ENCODE results near the gene PTBP2. TPM values are rescaled to one million over a fixed set of nuclear protein-coding genes. Genes with fewer than 3 reads are reported as not detected.
A peak's percentile ranks its signal among the peaks of the same experiment; 100 is the strongest.

Gene PTBP2
- total RNA-seq (10 to 100 TPM; 12.0 to 18.3 (median 14.0) TPM), polyA plus RNA-seq (7.4 TPM)
- long read RNA-seq, donor 1, full-length matches to known transcripts: 11 of 17 reads
- long read RNA-seq, donor 1, partial matches to known transcripts: 4 of 17 reads
- long read RNA-seq, donor 1, other reads (novel, unspliced or antisense): 2 of 17 reads
- long read RNA-seq, donor 2, full-length matches to known transcripts: 8 of 9 reads
- long read RNA-seq, donor 2, partial matches to known transcripts: 1 of 9 reads
- long read RNA-seq, donor 2, other reads (novel, unspliced or antisense): 0 of 9 reads
- long read RNA-seq, donor 3, full-length matches to known transcripts: 26 of 32 reads
- long read RNA-seq, donor 3, partial matches to known transcripts: 2 of 32 reads
- long read RNA-seq, donor 3, other reads (novel, unspliced or antisense): 4 of 32 reads
- long read RNA-seq, donor 4, full-length matches to known transcripts: 6 of 7 reads
- long read RNA-seq, donor 4, partial matches to known transcripts: 1 of 7 reads
- long read RNA-seq, donor 4, other reads (novel, unspliced or antisense): 0 of 7 reads

- no peaks in the 10 kb centered on the region for H3K27me3 ChIP-seq (ENCODE audit: control insufficient read depth, insufficient read depth)
- no peaks in the 10 kb centered on the region for H3K4me1 ChIP-seq (ENCODE audit: control insufficient read depth, insufficient read depth, low read length)
- under 1% methylated on average over 74 of the region's 75 CpGs for WGBS
- ATAC-seq: peak; percentile 98
- H3K4me3 ChIP-seq (ENCODE audit: low read length): peak within 1 kb of the TSS; percentile 92
- H3K9me3 ChIP-seq (ENCODE audit: control insufficient read depth, low read length): no peaks in the 10 kb centered on the region
- intact Hi-C loops (cut with DNase I): no loop called here
- peak within 1 kb of the TSS; percentile 73 for H3K27ac ChIP-seq (ENCODE audit: low read length)
- DNase-seq: peak; percentile 84 to 94 (median 93)
Observed at GRCh38 chr1:96721416-96722160, at the start of gene PTBP2. Gene PTBP2 (plus strand): TSS chr1:96721784. CDS start chr1:96721865, 81 bp downstream.

- ATAC-seq: no peak
- 41% methylated on average over 1 of the region's 1 CpG for WGBS
- intact Hi-C loops (cut with DNase I): no loop called here
- Histone ChIP-seq H3K4me3 (ENCODE audit: low read length) (no peak overlapping the region), H3K27me3 (ENCODE audit: control insufficient read depth, insufficient read depth) (no peaks in the 10 kb centered on the region), H3K27ac (ENCODE audit: low read length) (no peak overlapping the region), H3K4me1 (ENCODE audit: control insufficient read depth, insufficient read depth, low read length) (no peaks in the 10 kb centered on the region), H3K9me3 (ENCODE audit: control insufficient read depth, low read length) (no peaks in the 10 kb centered on the region)
- DNase-seq: no peak
Observed at GRCh38 chr1:96674915-96675314, 46.7 kb upstream of the PTBP2 start.

GRCh38 chr1:96682056-96682455 lies 39.5 kb upstream of the PTBP2 start:
- Histone ChIP-seq H3K4me3 (ENCODE audit: low read length) (no peak overlapping the region), H3K9me3 (ENCODE audit: control insufficient read depth, low read length) (no peaks in the 10 kb centered on the region), H3K27ac (ENCODE audit: low read length) (no peak overlapping the region), H3K27me3 (ENCODE audit: control insufficient read depth, insufficient read depth) (no peaks in the 10 kb centered on the region), H3K4me1 (ENCODE audit: control insufficient read depth, insufficient read depth, low read length) (no peaks in the 10 kb centered on the region)
- DNase-seq: no peak
- ATAC-seq: no peak
- WGBS: 75% methylated on average over 6 of the region's 6 CpGs
- intact Hi-C loops (cut with DNase I): no loop called here

- Histone ChIP-seq H3K27ac (ENCODE audit: low read length) (no peak overlapping the region), H3K4me1 (ENCODE audit: control insufficient read depth, insufficient read depth, low read length) (no peaks in the 10 kb centered on the region), H3K27me3 (ENCODE audit: control insufficient read depth, insufficient read depth) (no peaks in the 10 kb centered on the region), H3K4me3 (ENCODE audit: low read length) (no peak overlapping the region), H3K9me3 (ENCODE audit: control insufficient read depth, low read length) (no peaks in the 10 kb centered on the region)
- WGBS: 65% methylated on average over 2 of the region's 2 CpGs
- ATAC-seq: peak; percentile 51 to 86
- intact Hi-C loops (cut with DNase I): no loop called here
- no peak for DNase-seq
Observed at GRCh38 chr1:96683931-96684330, 37.7 kb upstream of the PTBP2 start.

GRCh38 chr1:96684744-96685143 lies 36.8 kb upstream of the PTBP2 start:
- H3K27ac ChIP-seq (ENCODE audit: low read length): no peak overlapping the region
- H3K27me3 ChIP-seq (ENCODE audit: control insufficient read depth, insufficient read depth): no peaks in the 10 kb centered on the region
- DNase-seq: no peak
- intact Hi-C loops (cut with DNase I): no loop called here
- peak in 1 of 2 donors; percentile 45 for ATAC-seq
- H3K4me1 ChIP-seq (ENCODE audit: control insufficient read depth, insufficient read depth, low read length): no peaks in the 10 kb centered on the region
- H3K4me3 ChIP-seq (ENCODE audit: low read length): no peak overlapping the region
- no peaks in the 10 kb centered on the region for H3K9me3 ChIP-seq (ENCODE audit: control insufficient read depth, low read length)

GRCh38 chr1:96688767-96689166 lies 32.8 kb upstream of the PTBP2 start:
- H3K4me1 ChIP-seq (ENCODE audit: control insufficient read depth, insufficient read depth, low read length): no peaks in the 10 kb centered on the region
- peak in 1 of 2 donors; percentile 40 for ATAC-seq
- H3K4me3 ChIP-seq (ENCODE audit: low read length): no peak overlapping the region
- no peak overlapping the region for H3K27ac ChIP-seq (ENCODE audit: low read length)
- no peaks in the 10 kb centered on the region for H3K9me3 ChIP-seq (ENCODE audit: control insufficient read depth, low read length)
- no peak for DNase-seq
- 71% methylated on average over 1 of the region's 1 CpG for WGBS
- intact Hi-C loops (cut with DNase I): no loop called here
- no peaks in the 10 kb centered on the region for H3K27me3 ChIP-seq (ENCODE audit: control insufficient read depth, insufficient read depth)

GRCh38 chr1:96695954-96696353 lies 25.6 kb upstream of the PTBP2 start:
- H3K4me1 ChIP-seq (ENCODE audit: control insufficient read depth, insufficient read depth, low read length): no peaks in the 10 kb centered on the region
- H3K4me3 ChIP-seq (ENCODE audit: low read length): no peak overlapping the region
- intact Hi-C loops (cut with DNase I): no loop called here
- no peak overlapping the region for H3K27ac ChIP-seq (ENCODE audit: low read length)
- ATAC-seq (no peak), DNase-seq (no peak)
- 77% methylated on average over 3 of the region's 3 CpGs for WGBS
- no peaks in the 10 kb centered on the region for H3K27me3 ChIP-seq (ENCODE audit: control insufficient read depth, insufficient read depth)
- no peaks in the 10 kb centered on the region for H3K9me3 ChIP-seq (ENCODE audit: control insufficient read depth, low read length)

- no peak overlapping the region for H3K4me3 ChIP-seq (ENCODE audit: low read length)
- H3K27ac ChIP-seq (ENCODE audit: low read length): no peak overlapping the region
- intact Hi-C loops (cut with DNase I): no loop called here
- no peaks in the 10 kb centered on the region for H3K4me1 ChIP-seq (ENCODE audit: control insufficient read depth, insufficient read depth, low read length)
- H3K9me3 ChIP-seq (ENCODE audit: control insufficient read depth, low read length): no peaks in the 10 kb centered on the region
- H3K27me3 ChIP-seq (ENCODE audit: control insufficient read depth, insufficient read depth): no peaks in the 10 kb centered on the region
- ATAC-seq (no peak), DNase-seq (no peak)
- WGBS: 41% methylated on average over 5 of the region's 5 CpGs
Observed at GRCh38 chr1:96698342-96698983, 23.1 kb upstream of the PTBP2 start.

GRCh38 chr1:96703186-96703585 lies 18.4 kb upstream of the PTBP2 start:
- Histone ChIP-seq H3K27me3 (ENCODE audit: control insufficient read depth, insufficient read depth) (no peaks in the 10 kb centered on the region), H3K9me3 (ENCODE audit: control insufficient read depth, low read length) (no peaks in the 10 kb centered on the region), H3K4me3 (ENCODE audit: low read length) (no peak overlapping the region), H3K27ac (ENCODE audit: low read length) (no peak overlapping the region), H3K4me1 (ENCODE audit: control insufficient read depth, insufficient read depth, low read length) (no peaks in the 10 kb centered on the region)
- ATAC-seq: no peak
- intact Hi-C loops (cut with DNase I): no loop called here
- no peak for DNase-seq
- 79% methylated on average over 1 of the region's 1 CpG for WGBS

GRCh38 chr1:96707023-96707422 lies 14.6 kb upstream of the PTBP2 start:
- no peak for DNase-seq
- ATAC-seq: no peak
- H3K4me1 ChIP-seq (ENCODE audit: control insufficient read depth, insufficient read depth, low read length): no peaks in the 10 kb centered on the region
- H3K27me3 ChIP-seq (ENCODE audit: control insufficient read depth, insufficient read depth): no peaks in the 10 kb centered on the region
- intact Hi-C loops (cut with DNase I): no loop called here
- no peak overlapping the region for H3K27ac ChIP-seq (ENCODE audit: low read length)
- no peak overlapping the region for H3K4me3 ChIP-seq (ENCODE audit: low read length)
- WGBS: 88% methylated on average over 3 of the region's 3 CpGs
- no peaks in the 10 kb centered on the region for H3K9me3 ChIP-seq (ENCODE audit: control insufficient read depth, low read length)

- 75% methylated on average over 4 of the region's 4 CpGs for WGBS
- intact Hi-C loops (cut with DNase I): no loop called here
Observed at GRCh38 chr1:96708482-96708881, 13.1 kb upstream of the PTBP2 start.

More at GRCh38 chr1:96708482-96708881, 13.1 kb upstream of the PTBP2 start:
- no peaks in the 10 kb centered on the region for H3K9me3 ChIP-seq (ENCODE audit: control insufficient read depth, low read length)
- H3K4me3 ChIP-seq (ENCODE audit: low read length): no peak overlapping the region
- H3K4me1 ChIP-seq (ENCODE audit: control insufficient read depth, insufficient read depth, low read length): no peaks in the 10 kb centered on the region
- H3K27ac ChIP-seq (ENCODE audit: low read length): no peak overlapping the region
- H3K27me3 ChIP-seq (ENCODE audit: control insufficient read depth, insufficient read depth): no peaks in the 10 kb centered on the region
- no peak for DNase-seq
- ATAC-seq: no peak

Data from right cardiac atrium (tissue), 5 donors.